Daoy (cell line): Measurements from ENCODE around the gene POU2F1. TPM values are rescaled to one million over a fixed set of nuclear protein-coding genes. Genes with fewer than 3 reads are reported as not detected.
A peak's percentile ranks its signal among the peaks of the same experiment; 100 is the strongest.

Source experiments
- DNase-seq: peaks from one replicate; pipeline ENCODE4 v3.0.0-alpha.2; 2015; ENCODE audit warnings: low read depth
- total RNA-seq: library from RNA; depleted of rRNA; stranded (reverse); fragments of >200 nt; shearing (Covaris generic); gene quantifications from 2 replicates; pipeline ENCODE4 v1.2.3, GENCODE V29; 2014

POU2F1 gene
- total RNA-seq, 1 experiment from 2014 or later, result 5.6 TPM

DNA sequence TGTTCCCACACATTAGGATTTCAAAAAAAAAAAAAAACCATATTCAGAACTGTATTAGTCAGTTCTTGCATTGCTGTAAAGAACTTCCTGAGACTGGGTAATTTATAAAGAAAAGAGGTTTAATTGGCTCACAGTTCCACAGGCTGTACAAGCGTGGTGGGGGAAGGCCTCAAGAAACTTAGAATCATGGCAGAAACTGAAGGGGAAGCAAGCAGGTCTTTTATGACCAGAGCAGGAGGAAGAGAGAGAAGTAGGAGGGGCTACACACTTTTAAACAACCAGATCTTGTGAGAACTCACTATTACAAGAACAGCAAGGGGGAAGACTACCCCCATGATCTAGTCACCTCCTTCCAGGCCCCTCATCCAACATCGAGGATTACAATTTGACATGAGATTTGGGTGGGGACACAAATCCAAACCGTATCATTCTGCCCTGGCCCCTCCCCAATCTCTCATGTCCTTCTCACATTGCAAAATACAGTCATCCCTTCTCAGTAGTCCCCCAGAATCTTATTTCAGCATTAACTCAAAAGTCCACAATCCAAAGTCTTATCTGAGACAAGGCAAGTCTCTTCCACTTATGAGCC, 51.8 kb downstream of the POU2F1 start:
- DNase-seq, result no peak

DNA sequence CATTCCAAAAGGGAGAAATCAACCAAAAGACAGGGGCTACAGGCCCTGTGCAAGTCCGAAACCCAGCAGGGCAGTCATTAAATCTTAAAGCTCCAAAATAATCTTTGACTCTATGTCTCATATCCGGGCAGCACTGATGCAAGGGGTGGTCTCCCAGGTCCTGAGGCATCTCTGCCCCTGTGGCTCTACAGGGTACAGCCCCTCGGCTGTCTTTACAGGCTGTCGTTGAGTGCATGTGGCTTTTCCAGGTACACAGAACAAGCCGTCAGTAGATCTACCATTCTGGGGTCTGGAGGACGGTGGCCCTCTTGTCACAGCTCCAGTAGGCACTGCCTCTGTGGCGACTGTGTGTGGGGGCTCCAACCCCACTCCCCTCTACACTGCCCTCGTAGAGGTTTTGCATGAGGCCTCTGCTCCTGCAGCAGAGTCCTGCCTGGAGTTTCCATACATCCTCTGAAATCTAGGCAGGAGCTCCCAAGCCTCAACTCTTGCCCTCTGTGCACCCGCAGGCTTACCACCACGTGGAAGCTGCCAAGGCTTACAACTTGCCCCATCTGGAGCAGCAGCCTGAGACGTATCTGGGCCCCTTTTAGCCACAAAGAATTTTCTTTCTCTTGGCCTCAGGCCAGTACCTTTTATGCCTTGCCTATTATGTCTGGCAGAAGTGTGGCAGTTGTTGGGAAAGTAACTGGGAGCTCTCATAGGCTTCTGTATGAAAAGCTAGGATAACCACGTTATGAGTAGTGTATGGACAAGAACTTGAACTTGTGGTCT, 52.5 kb downstream of the POU2F1 start:
- DNase-seq, result peak; percentile 70

DNA sequence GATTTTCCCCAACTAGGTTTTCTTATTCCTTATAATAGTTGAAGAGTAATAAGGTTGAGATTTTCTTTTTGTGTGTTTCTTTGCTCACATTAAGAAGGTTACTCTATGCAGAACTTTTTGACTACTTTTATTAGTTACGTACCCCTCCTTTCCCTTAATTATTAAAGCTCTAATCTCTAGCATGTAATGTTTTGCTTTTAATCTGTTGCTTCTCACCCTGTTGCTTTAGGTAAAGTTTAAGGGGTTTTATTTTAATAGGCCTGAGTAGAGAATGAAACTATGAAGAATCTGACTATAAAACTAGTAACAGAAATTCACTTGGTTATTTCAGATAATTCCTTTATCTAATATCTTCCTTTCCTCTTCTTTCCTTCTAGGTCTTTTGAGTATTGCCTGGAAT, 53.4 kb downstream of the POU2F1 start:
- DNase-seq, result no peak

DNA sequence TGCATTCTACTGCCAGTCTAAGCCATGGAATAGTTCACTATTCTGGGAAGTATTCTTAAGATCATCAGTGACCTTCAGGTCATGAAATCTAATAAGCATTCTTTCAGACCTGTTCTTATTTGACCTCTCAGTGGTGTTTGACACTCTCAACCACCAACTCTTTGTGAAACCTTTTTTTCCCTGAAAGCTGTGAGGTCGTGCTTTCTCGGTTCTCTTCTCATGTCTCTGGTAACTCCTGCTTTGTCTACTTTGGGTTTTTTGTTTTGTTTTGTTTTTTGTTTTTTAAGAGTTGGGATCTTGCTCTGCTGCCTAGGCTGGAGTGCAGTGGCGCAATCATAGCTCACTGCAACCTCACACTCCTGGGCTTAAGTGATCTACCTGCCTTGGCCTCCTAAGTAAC, 56.3 kb downstream of the POU2F1 start:
- no peak for DNase-seq

DNA sequence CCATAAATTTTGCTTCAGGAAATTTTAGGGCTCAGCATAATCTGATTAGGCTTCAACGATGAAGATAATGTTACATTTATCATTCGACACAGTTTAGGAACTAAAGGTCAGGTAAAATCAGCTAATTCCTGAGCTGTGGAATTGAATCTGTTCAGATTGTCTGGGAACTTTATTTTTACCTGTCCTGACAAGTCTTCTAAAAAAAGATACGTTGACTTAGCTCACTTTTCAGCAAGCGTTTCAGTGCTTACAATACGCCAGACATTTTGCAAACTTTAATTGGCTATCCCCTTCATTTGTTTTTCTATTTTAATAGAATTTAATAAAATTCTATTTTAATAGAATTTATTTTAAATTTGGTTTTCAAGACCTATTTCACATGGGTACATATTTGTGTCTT, 57.8 kb downstream of the POU2F1 start:
- DNase-seq, result no peak

DNA sequence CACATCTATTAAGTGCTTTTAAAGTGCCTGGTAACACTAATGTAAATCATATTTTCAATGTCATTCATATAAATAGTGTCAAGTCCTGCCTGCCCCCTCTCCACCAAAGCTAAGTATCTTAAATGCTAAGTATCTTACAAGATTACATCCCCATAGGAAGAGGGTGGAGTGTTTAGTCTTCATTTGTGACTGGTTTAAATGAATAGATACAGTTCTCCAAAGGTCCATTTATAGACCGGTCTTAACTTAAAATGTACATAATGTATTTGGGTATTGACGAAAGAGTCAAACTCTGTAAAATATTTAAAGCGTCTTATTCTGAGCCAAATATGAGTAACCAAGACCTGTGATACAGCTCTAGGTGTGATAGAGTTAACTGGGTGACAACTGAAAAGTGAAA, 60.2 kb downstream of the POU2F1 start:
- no peak for DNase-seq

DNA sequence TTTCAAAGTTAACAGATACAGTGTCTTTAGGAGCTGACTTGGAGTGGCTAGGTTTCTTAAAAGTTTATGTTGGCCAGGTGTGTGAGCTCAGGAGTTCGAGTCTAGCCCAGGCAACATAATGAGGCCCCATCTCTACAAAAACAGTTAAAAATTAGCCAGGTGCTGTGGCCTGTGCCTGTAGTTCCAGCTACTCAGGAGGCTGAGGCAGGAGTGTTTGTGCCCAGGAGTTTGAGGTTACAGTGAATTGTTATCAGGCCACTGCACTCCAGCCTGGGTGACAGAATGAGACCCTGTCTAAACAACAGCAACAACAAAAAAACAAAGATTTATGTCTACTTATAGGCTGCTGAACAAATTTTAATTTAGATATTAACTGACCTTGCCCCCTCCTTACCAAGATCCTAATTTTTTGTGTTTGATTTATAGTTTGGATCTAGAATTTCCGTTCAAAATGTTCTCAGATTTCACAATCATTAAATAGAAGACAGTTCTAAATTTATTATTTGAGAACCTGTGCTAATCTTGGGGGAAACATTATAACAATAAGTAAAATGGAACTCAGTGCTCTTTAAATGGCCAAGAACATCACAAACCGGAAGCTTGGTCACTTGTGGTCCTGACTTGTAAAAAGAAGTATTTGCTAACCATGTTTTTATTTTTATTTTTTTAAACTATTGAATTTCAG, 67.8 kb downstream of the POU2F1 start:
- DNase-seq, result no peak

DNA sequence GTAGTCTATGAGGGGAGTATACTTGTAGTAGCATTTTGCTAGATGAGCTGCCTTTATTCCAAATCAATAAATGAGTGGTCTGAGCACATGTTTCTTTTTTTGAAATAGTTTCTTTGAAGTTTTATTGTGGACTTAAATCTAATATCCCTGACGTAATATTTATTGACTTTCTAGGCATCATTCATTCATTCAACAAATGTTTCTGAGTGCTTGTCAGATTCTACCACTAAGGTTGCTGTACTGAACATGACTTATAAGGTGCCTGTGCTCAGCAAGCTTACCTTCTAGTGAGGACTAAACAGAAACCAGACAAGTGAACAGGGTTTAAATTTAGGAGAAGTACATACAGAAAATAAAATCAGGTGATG, 68.4 kb downstream of the POU2F1 start:
- no peak for DNase-seq

DNA sequence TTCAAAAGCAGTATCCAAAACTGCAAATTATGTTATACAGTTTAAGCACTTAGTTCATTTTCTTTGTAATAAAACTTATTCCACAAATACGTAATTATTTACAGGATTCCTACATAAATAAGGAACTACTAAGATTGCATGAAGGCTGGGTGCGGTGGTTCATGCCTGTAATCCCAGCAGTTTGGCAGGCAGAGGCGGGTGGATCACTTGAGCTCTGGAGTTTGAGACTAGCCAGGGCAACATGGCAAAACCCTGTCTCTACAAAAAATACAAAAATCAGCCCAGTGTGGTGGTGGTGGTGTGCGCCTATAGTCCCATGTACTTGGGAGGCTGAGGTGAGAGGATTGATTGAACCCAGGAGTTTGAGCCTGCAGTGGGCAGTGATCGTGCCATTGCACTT, 69.3 kb downstream of the POU2F1 start:
- no peak for DNase-seq

DNA sequence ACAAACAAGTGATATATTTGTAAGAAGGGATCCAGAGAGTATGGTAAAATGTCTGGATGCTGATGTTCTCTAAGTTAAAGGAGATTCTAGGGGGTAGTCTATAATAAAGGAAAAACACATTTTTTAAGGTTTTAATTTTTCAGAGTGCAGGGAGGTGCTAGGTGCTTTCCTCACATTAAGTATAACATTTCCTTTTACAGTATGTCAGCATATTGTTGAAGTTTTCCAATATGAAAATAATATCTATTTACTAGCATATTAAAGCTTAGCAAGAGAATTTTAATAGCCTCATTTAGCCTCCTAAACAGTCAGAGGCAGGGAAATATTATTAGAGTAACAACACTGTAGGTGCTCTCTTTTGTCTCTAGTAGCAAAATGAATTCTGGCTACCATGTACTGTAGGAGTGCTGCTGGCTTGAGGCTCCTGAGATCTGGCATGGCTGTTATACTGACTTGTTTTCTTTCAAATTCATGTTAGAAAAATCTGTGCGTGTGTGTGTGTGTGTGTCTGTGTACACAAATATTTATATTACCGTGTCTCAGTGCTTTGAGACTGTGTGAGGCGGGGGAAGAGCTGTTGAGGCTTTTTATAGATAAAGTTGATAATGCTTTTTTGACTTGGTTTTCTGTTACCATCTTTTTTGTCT, 71.0 kb downstream of the POU2F1 start:
- DNase-seq, result no peak

DNA sequence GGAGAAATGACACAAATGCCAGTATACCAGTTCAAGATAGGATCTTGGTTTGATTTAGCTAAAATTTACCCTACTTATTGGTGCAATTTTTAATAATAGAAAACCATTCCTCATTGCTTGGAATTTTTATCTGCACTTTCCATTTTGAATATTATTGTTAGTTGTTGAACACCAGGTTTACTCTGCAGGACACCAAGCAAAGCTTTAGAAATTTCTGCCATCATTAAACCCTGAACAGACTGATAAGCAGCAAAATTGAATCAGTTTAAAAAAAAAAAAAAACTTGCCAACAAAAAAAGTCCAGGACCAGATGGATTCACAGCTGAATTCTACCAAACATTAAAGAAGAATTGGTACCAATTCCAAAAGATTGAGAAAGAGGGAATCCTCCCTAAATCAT, 71.5 kb downstream of the POU2F1 start:
- DNase-seq, result no peak

DNA sequence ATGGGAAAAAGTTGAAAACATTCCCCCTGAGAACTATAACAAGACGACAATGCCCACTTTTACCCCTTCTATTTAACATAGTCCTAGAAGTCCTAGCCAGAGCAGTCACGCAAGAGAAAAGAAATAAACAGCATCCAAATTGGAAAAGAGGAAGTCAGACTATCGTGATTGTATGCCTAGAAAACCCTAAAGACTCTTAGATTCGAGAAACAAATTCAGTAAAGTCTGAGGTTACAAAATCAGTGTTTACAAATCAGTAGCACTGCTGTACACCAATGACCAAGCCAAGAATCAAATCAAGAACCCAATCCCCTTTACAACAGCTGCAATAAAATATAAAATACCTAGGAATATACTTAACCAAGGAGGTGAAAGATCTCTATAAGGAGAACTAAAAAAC, 72.4 kb downstream of the POU2F1 start:
- no peak for DNase-seq

DNA sequence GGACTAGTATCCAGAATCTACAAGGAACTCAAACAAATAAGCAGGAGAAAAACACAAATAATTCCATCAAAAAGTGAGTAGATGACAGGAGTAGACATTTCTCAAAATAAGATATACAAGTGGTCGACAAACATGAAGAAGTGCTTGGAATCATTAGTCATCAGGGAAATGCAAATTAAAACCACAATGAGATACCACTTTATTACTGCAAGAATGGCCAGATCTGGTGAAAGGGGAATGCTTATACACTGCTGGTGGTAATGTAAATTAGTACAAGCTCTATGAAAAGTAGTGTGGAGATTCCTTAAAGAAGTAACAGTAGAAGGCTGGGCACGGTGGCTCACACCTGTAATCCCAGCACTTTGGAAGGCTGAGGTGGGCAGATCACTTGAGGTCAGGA, 73.8 kb downstream of the POU2F1 start:
- DNase-seq, result peak; percentile 29

DNA sequence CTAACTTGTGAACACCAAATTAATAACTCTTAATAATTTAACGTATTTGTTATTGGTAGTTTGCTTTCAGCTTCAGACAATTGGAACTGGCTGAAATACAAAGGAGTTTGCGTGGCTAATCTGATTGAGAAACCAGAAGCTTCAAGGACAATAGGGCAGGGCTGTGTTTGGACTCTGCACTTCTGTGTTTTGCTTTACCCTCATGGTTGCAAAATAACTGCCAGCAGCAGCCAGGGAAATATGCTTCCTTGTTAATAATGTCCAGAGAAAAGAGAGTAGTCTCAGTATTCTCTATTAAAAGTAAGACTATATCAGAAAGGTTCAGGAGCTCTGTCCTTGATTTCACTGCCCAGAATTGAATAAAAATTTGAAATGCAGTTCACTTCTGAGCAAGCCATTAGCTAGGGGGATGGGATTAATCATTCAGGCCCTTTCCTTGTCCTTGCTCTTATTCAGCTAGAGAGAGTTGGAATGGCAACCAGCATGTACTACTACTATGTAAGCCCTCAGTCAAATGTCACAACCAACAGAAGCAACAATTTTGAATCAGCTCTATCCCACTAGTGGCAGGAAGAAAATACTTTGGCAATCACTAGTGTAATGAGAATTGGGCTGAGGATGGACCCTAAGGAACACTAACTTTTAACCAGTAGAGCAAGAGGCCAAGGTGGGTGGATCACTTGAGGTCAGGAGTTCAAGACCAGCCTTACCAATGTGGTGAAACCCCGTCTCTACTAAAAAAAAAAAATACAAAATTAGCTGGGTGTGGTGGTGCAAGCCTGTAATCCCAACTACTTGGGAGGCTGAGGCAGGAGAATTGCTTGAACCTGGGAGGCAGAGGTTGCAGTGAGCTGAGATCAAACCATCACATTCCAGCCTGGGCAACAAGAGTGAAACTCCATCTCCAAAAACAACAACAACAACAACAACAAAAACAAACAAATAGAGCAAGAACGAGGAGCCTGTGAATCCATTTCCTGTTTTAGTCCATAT, 76.8 kb downstream of the POU2F1 start:
- DNase-seq, result no peak

DNA sequence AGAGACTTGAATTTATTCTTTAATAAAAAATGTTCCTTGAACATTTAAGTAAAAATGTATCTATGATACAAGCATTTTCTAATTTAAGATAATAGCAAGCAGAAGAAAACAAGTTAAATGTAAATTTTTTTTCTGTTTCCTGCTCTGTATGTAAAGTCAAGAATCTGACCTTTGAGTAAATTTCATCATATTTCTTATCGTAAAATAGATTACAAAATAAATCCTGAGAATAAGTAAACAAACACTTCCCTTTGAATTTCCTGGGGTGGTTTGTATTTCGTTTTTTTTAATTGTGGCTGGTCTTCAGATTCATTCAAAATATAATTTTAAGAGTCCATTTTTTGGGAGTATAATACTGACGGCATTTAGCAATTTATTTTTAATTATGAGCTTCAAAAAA, 77.6 kb downstream of the POU2F1 start:
- no peak for DNase-seq

DNA sequence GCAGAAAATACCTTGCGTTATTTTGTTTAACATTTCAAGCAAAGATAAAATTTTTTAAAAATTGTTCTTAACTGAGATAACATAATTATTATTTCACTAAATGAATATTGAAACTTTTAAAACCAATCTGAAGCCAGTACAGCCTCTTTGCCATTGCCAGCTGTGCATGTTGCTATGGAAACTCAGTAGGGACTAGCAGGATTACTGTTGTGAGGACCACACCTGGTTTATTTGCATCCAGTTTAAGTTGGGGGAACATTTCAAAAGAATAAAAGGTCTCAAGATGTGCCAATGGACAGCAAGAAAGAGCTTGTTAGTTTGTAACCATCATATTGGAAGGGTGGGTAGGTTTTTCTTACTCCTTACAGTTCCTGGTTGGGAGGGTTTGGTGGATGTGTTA, 80.7 kb downstream of the POU2F1 start:
- no peak for DNase-seq

DNA sequence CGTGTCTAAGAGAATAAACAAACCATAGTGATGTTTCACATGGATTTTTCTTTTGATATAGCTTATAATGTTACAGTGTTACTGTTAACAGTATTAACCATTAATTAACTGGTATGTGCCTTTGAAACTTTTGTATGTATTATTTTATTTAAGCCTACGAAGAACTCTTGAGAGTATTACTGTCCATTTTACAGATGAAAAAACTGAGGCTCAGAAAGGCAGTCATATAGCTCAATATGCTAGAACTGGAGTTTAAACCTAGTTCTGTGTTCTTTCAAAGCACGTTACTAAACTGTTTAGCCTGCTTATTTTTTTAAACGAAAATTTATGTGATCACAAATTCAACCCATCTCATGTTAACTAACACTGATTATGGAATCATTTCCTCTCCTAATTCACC, 83.5 kb downstream of the POU2F1 start:
- no peak for DNase-seq

DNA sequence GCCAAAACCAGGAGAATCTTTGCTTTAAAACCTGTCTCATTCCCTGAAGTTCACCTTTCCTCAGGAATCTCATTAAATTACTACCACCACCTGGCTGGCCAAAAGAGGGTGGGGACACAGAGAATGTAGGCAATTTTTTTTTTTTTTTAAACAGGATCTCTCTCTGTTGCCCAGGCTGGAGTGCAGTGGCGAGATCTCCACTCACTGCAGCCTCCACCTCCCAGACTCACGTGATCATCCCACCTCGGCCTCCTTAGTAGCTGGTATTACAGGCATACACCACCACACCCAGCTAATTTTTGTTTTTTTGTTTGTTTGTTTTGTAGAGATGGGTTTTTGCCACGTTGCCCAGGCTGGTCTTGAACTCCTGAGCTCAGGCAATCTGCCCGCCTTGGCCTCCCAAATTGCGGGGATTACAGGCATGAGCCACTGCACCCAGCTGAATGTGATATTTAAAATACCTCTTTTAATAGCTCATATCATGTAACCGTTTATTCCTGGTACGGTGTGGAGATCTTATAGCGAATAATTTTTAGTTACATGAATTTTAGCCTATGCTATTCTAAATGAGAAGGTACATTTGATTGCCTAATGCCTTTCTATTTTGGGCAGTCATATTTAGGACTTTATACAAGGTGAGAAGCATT, 84.5 kb downstream of the POU2F1 start:
- DNase-seq, result no peak

DNA sequence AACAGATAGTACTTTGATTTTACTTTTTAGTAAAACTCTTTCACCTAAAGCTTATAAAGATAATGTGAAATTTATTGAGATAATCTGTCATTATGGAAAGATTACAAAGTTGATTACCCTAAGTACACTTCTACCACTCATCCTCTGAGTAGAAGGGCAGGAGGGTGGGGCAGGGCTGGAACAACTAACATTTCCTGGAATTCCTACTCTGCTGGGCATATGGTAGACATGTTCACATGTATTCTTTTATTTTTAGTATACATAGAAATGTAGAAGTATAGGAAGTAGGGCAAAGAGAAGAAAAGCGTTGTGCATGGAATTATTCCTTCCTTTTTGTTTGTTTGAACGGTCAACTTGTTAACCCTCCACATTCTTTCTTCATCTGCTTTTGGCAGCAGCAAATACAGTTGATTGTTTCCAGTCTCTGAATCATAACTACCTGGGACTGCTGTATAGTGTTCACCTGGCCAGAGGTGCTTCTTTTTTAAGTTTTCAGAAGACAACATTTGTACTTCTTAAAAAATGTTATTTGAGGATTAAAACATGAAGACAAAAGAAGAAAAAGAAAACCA, 85.1 kb downstream of the POU2F1 start:
- no peak for DNase-seq

DNA sequence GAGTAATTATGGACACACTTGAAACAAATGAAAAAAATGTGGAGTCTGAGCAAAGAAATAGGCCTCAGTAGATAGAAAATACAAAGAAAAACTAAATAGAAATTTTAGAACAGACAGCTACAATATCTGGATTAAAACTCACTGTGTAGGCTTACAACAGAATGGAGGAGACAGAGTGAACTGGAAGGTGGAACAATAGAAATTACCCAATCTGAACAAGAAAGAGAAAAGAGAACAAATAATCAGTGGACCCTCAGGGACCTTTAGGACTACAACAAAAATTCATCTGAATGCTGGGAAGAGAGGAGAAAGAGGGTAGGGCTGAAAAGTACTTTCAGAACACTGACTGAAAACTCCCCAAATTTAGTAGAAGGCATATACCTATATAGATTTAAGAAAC, 90.0 kb downstream of the POU2F1 start:
- no peak for DNase-seq

DNA sequence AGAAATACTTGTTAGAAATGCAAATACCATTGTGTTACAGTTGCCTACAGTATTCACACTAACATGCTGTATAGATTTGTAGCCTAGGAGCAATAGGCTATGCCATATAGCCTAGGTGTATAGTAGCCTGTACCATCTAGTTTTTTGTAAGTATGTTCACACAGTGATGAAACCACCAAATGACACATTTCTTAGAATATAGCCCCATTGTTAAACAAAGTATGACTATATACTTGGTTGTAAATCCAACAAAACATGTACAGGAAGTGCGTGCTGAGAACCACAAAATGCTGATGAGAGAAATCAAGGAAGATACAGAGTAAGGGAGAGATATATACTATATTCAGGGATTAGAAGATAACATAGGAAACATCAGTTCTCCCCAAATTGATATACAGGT, 92.2 kb downstream of the POU2F1 start:
- no peak for DNase-seq
